HCT116 (cell line): ENCODE data around the gene HORMAD2. TPM values are rescaled to one million over a fixed set of nuclear protein-coding genes. Genes with fewer than 3 reads are reported as not detected.

Experiments
- ATAC-seq: fragments of 200-7000 bp; cut with Tn5 transposase; 2 replicates; pipeline ENCODE4 v1.9.1; 2020; ENCODE audit warnings: mild to moderate bottlenecking, moderate library complexity
- BruUV-seq: library from RNA; stranded (reverse); fragments of 400-500 nt; replicated peaks from 2 replicates; lab custom pipeline; 2021; lab: Mats Ljungman, UMichigan
- CTCF ChIA-PET: fragments of 300-600 bp; sonication (Branson Sonifier 250); formaldehyde crosslinking; loops from one replicate; lab custom pipeline; 2021; ENCODE audit warnings: antibody characterized with exemption; lab: Charles Lee
- POLR2A ChIA-PET: fragments of 300-600, 350-600 bp; sonication (Branson Sonifier 250); formaldehyde crosslinking; loops from one replicate; lab custom pipeline; 2021; ENCODE audit warnings: antibody characterized with exemption; lab: Charles Lee
- RAD21 ChIA-PET, 2 experiments: fragments of 300-600 bp; sonication (Branson Sonifier 250); formaldehyde crosslinking; loops; one replicate each; lab custom pipeline; 2023; ENCODE audit warnings: low total read pairs in 2 of 2; ENCODE audit not compliant: uncharacterized antibody in 2 of 2, unreplicated experiment in 2 of 2, low non-redundant PET in 1 of 2; lab: Charles Lee
- DNase-seq: peaks from one replicate; pipeline ENCODE4 v3.0.0-alpha.2; 2010; ENCODE audit warnings: low read depth, low spot score
- H2AFZ ChIP-seq: fragments of 200-600 bp; shearing (Covaris generic), sonication (generic); 2 replicates; pipeline ENCODE4 v1.6.1; 2017; ENCODE audit warnings: low read depth, mixed run types, mixed read lengths, antibody characterized with exemption, low read length; ENCODE audit not compliant: poor library complexity, severe bottlenecking
- H3K27ac ChIP-seq: 2 replicates; pipeline ENCODE4 v1.5.1; 2012; ENCODE audit warnings: low read depth, low read length
- H3K27me3 ChIP-seq: fragments of 200-600 bp; sonication (generic); 2 replicates; pipeline ENCODE4 v1.6.1; 2016; ENCODE audit warnings: mixed run types, low read length, mixed read lengths; ENCODE audit not compliant: insufficient read depth
- H3K36me3 ChIP-seq, 2 experiments: fragments of 200-500 bp in 1 of 2; fragments of 200-600 bp in 1 of 2; sonication (Bioruptor generic) in 1 of 2; sonication (generic) in 1 of 2; 2 replicates each; pipeline versions ENCODE4 v1.5.1 to v1.6.1; 2014 to 2016; ENCODE audit warnings: low read length in 2 of 2, inconsistent platforms in 1 of 2, mixed read lengths in 1 of 2, mixed run types in 1 of 2; ENCODE audit not compliant: insufficient read depth in 2 of 2, control insufficient read depth in 1 of 2
- H3K4me1 ChIP-seq, 2 experiments: fragments of 200-600 bp in 1 of 2; sonication (generic) in 1 of 2; 2 replicates each; pipeline versions ENCODE4 v1.5.1 to v1.6.1; 2012 to 2017; ENCODE audit warnings: low read length in 2 of 2, inconsistent platforms in 1 of 2, mild to moderate bottlenecking in 1 of 2, mixed read lengths in 1 of 2, mixed run types in 1 of 2, moderate library complexity in 1 of 2; ENCODE audit not compliant: insufficient read depth in 2 of 2, control insufficient read depth in 1 of 2
- H3K4me2 ChIP-seq: fragments of 200-600 bp; sonication (generic); 2 replicates; pipeline ENCODE4 v1.6.1; 2017; ENCODE audit warnings: mixed run types, low read length, mixed read lengths
- H3K4me3 ChIP-seq, 2 experiments: fragments of 200-600 bp in 1 of 2; sonication (generic) in 1 of 2; replicated peaks in 1 of 2; 2 replicates each; pipeline ENCODE4 v1.5.1; 2011 to 2016; ENCODE audit warnings: low read length in 2 of 2, control low read depth in 1 of 2, low read depth in 1 of 2, mild to moderate bottlenecking in 1 of 2, mixed read lengths in 1 of 2, mixed run types in 1 of 2
- H3K79me2 ChIP-seq: fragments of 200-600 bp; sonication (generic); 2 replicates; pipeline ENCODE4 v1.6.1; 2017; ENCODE audit warnings: mild to moderate bottlenecking, mixed run types, low read length, moderate library complexity, mixed read lengths; ENCODE audit not compliant: insufficient read depth
- H3K9ac ChIP-seq: fragments of 200-600 bp; sonication (generic); 2 replicates; pipeline ENCODE4 v1.6.1; 2016; ENCODE audit warnings: low read length, mixed read lengths
- H3K9me2 ChIP-seq: fragments of 200-600 bp; sonication (generic), shearing (Covaris generic); 2 replicates; pipeline ENCODE4 v1.6.1; 2017; ENCODE audit warnings: mixed run types, mild to moderate bottlenecking, moderate library complexity; ENCODE audit not compliant: insufficient read depth
- H3K9me3 ChIP-seq, 2 experiments: fragments of 200-500 bp in 1 of 2; fragments of 200-600 bp in 1 of 2; sonication (Bioruptor generic) in 1 of 2; sonication (generic) in 1 of 2; 2 replicates each; pipeline ENCODE4 v1.6.1; 2014 to 2017; ENCODE audit warnings: low read length in 2 of 2, mixed read lengths in 2 of 2, inconsistent platforms in 1 of 2, low read depth in 1 of 2, mild to moderate bottlenecking in 1 of 2, mixed run types in 1 of 2, moderate library complexity in 1 of 2; ENCODE audit not compliant: control insufficient read depth in 1 of 2, insufficient read depth in 1 of 2
- H4K20me1 ChIP-seq: fragments of 200-600 bp; sonication (generic), shearing (Covaris generic); 2 replicates; pipeline ENCODE4 v1.6.1; 2017; ENCODE audit warnings: mixed run types, mild to moderate bottlenecking, moderate library complexity; ENCODE audit not compliant: insufficient read depth
- CBX3 ChIP-seq: IDR thresholded peaks from 2 replicates; pipeline ENCODE4 v1.6.1; 2012; ENCODE audit warnings: low read depth
- EGR1 ChIP-seq: IDR thresholded peaks from 2 replicates; pipeline ENCODE4 v1.6.1; 2012; ENCODE audit warnings: low read depth
- EZH2 ChIP-seq: fragments of 200-600 bp; sonication (generic); IDR thresholded peaks from 2 replicates; pipeline ENCODE4 v1.6.1; 2017; ENCODE audit warnings: antibody characterized with exemption, mixed run types
- FOSL1 ChIP-seq: IDR thresholded peaks from 2 replicates; pipeline ENCODE4 v1.6.1; 2012; ENCODE audit warnings: low read depth
- POLR2AphosphoS5 ChIP-seq: IDR thresholded peaks from 2 replicates; pipeline ENCODE4 v1.6.1; 2011; ENCODE audit warnings: mild to moderate bottlenecking, low read depth, low read length, moderate library complexity
- SP1 ChIP-seq: IDR thresholded peaks from 2 replicates; pipeline ENCODE4 v1.6.1; 2012; ENCODE audit warnings: low read depth
- SRF ChIP-seq: IDR thresholded peaks from 2 replicates; pipeline ENCODE4 v1.6.1; 2012; ENCODE audit warnings: low read depth
- TCF7L2 ChIP-seq: IDR thresholded peaks from 2 replicates; pipeline ENCODE4 v1.7.0; 2011; ENCODE audit warnings: borderline replicate concordance, inconsistent platforms; ENCODE audit not compliant: insufficient read depth, insufficient read length; ENCODE audit errors: extremely low read depth
- YY1 ChIP-seq: IDR thresholded peaks from 2 replicates; pipeline ENCODE4 v1.6.1; 2011; ENCODE audit warnings: low read length, low read depth, moderate library complexity, mild to moderate bottlenecking; ENCODE audit not compliant: insufficient replicate concordance; ENCODE audit errors: extremely low read depth
- intact Hi-C: fragments of 100-400 bp; cut with micrococcal nuclease; formaldehyde crosslinking; loops from 2 replicates; pipeline ENCODE4 v1.10.0; 2022
- total RNA-seq: library from RNA; stranded (reverse); gene quantifications from one replicate; pipeline ENCODE4 v1.2.1, GENCODE V29; 2021; ENCODE audit not compliant: unreplicated experiment
- TF ChIP-seq, protein P1 (sequence below), 3 experiments: fragments of 200-600 bp in 1 of 3; sonication (generic) in 1 of 3; IDR thresholded peaks in 2 of 3; conservative IDR thresholded peaks in 1 of 3; 2 replicates each; pipeline ENCODE4 v1.5.1; 2012 to 2017; ENCODE audit warnings: low read depth in 2 of 3, low read length in 2 of 3, antibody characterized with exemption in 1 of 3, borderline replicate concordance in 1 of 3, control low read depth in 1 of 3, mild to moderate bottlenecking in 1 of 3, mixed read lengths in 1 of 3, mixed run types in 1 of 3, moderate library complexity in 1 of 3; ENCODE audit not compliant: insufficient read depth in 1 of 3
- TF ChIP-seq, protein P2 (sequence below): IDR thresholded peaks from 2 replicates; pipeline ENCODE4 v1.6.1; 2011; ENCODE audit warnings: mild to moderate bottlenecking, low read length, moderate library complexity; ENCODE audit not compliant: insufficient replicate concordance; ENCODE audit errors: extremely low read depth

Gene HORMAD2
- total RNA-seq, 1 experiment from 2014 or later: not detected

DNA sequence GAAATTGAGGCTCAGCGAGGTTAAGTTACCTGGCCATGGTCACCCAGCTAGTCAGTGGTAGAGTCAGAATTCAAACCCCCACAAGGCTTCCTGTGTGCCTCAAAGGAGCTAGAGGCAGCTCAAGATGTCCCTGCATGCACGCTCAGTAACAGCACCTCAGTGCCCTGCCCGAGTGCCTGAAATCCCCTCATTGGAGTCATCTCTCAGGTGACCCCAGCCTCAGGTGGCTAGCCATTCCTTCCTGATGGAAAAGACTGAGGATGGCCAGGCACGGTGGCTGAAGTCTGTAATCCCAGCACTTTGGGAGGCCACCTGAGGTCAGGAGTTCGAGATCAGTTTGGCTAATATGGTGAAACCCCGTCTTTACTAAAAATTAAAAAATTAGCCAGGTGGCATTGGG lies 129.4 kb downstream of the HORMAD2 start (continued):
- TF ChIP-seq CBX3: no peak
- TF ChIP-seq, protein P1, sequence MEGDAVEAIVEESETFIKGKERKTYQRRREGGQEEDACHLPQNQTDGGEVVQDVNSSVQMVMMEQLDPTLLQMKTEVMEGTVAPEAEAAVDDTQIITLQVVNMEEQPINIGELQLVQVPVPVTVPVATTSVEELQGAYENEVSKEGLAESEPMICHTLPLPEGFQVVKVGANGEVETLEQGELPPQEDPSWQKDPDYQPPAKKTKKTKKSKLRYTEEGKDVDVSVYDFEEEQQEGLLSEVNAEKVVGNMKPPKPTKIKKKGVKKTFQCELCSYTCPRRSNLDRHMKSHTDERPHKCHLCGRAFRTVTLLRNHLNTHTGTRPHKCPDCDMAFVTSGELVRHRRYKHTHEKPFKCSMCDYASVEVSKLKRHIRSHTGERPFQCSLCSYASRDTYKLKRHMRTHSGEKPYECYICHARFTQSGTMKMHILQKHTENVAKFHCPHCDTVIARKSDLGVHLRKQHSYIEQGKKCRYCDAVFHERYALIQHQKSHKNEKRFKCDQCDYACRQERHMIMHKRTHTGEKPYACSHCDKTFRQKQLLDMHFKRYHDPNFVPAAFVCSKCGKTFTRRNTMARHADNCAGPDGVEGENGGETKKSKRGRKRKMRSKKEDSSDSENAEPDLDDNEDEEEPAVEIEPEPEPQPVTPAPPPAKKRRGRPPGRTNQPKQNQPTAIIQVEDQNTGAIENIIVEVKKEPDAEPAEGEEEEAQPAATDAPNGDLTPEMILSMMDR (IDR thresholded peaks at IDR 0.05 in 2 of 3, conservative IDR thresholded peaks at IDR 0.05 in 1 of 3; ENCODE audit: borderline replicate concordance in 1 of 3, insufficient read depth in 1 of 3, low read depth in 2 of 3, low read length in 2 of 3): no peak
- no peak for TF ChIP-seq SRF
- TF ChIP-seq FOSL1: no peak
- no peak for TF ChIP-seq SP1
- TF ChIP-seq EZH2: no peak

DNA sequence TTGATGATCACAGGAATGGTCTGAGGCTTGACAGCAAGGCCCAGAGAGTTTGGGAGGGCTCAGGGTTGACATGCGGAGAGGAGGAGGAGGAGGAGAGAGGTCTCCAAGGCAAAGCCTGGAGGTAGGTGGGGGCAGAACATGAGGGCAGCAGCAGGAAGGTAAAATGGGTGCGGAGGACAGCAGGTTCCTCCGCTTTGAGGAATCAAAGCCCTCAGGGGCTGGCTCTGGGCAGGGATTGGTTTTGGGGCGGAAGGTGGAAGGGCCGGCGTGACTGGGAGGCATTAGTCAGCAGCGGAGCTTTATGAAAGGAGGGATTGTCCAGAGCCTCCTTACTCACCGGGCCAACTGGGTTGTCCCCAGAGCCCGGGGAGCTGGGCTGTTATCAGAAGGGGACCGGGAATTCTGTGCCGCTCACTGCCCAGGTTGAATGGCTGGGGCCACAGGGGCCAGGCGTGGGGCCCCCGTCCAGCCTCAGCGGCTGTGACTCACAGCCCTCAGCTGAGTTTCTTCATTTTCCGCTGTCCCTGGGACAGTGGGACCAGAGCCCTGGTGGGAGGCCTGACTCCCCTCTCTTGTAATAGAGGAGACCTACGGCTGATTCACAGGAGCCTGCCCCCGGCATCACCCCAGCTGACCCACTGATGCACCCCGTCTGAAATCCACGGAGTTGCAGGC lies 130.1 kb downstream of the HORMAD2 start:
- RAD21 ChIA-PET: interaction anchor here in 1 of 2 experiments (1.0 kb wide), 1 partner anchor 40 kb away, joined by 5 read pairs; no protein-coding TSS in a partner anchor
- DNase-seq (peak; percentile 96), ATAC-seq (peak; percentile 73)
- Histone ChIP-seq H3K9me3 (no peaks in the 10 kb centered on the region), H4K20me1 (no peaks in the 10 kb centered on the region), H3K27ac (peak overlapping the region; percentile 96), H3K9me2 (no peaks in the 10 kb centered on the region), H3K4me3 (peak overlapping the region; percentile 11 to 32; a peak in 3 of 4 replicates), H3K4me2 (peak overlapping the region; percentile 64), H3K9ac (peak overlapping the region; percentile 80), H3K27me3 (no peaks in the 10 kb centered on the region), H3K4me1 (peaks cover 82 to 99% of the 10 kb centered on the region in 2 experiments), H3K36me3 (no peaks in the 10 kb centered on the region), H2AFZ (no peak overlapping the region), H3K79me2 (no peaks in the 10 kb centered on the region)
- CTCF ChIA-PET: interaction anchor here (1.0 to 1.3 kb wide), 3 partner anchors 45 to 102 kb away, joined by 6 to 13 read pairs (median 8); no protein-coding TSS in a partner anchor
- BruUV-seq: TSS peak; percentile 85
- TF ChIP-seq, protein P2, sequence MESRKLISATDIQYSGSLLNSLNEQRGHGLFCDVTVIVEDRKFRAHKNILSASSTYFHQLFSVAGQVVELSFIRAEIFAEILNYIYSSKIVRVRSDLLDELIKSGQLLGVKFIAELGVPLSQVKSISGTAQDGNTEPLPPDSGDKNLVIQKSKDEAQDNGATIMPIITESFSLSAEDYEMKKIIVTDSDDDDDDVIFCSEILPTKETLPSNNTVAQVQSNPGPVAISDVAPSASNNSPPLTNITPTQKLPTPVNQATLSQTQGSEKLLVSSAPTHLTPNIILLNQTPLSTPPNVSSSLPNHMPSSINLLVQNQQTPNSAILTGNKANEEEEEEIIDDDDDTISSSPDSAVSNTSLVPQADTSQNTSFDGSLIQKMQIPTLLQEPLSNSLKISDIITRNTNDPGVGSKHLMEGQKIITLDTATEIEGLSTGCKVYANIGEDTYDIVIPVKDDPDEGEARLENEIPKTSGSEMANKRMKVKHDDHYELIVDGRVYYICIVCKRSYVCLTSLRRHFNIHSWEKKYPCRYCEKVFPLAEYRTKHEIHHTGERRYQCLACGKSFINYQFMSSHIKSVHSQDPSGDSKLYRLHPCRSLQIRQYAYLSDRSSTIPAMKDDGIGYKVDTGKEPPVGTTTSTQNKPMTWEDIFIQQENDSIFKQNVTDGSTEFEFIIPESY: peak; percentile 41
- TF ChIP-seq YY1: peak; percentile 9
- TF ChIP-seq TCF7L2: peak; percentile 79
- peak; percentile 90 for TF ChIP-seq POLR2AphosphoS5
- no peak for TF ChIP-seq EGR1
- POLR2A ChIA-PET: interaction anchor here (0.8 to 7.5 kb wide), 19 partner anchors 8 to 103 kb away, joined by 3 to 61 read pairs (median 6); no protein-coding TSS in a partner anchor
- intact Hi-C loops: loop anchor here (1.0 kb wide), 1 partner anchor 43 kb away; no protein-coding TSS in a partner anchor
